Right atrium auricular region (tissue), 2 donors: Measurements from ENCODE around the gene RIOK2. TPM values are rescaled to one million over a fixed set of nuclear protein-coding genes. Genes with fewer than 3 reads are reported as not detected.

Experiments
- DNase-seq: peaks from one replicate; pipeline ENCODE4 v3.0.0-alpha.2; 2019; ENCODE audit warnings: low spot score
- H3K27ac ChIP-seq, 2 donors: fragments of 200-600 bp; sonication (generic); 1 replicate in 1 of 2; 2 replicates in 1 of 2; pipeline ENCODE4 v1.5.1; 2016 to 2019
- H3K27me3 ChIP-seq, 2 donors: fragments of 200-600 bp; sonication (generic); one replicate each; pipeline versions ENCODE4 v1.5.1 to v1.6.0; 2017 to 2019
- H3K36me3 ChIP-seq: fragments of 200-600 bp; sonication (generic); one replicate; pipeline ENCODE4 v1.5.1; 2016
- H3K4me1 ChIP-seq, 2 donors: fragments of 200-600 bp; sonication (generic); one replicate each; pipeline versions ENCODE4 v1.5.1 to v1.6.0; 2017 to 2019
- H3K4me3 ChIP-seq, 2 donors: fragments of 200-600 bp; sonication (generic); 1 replicate in 1 of 2; 2 replicates in 1 of 2; pipeline ENCODE4 v1.5.1; 2017 to 2019; ENCODE audit warnings: mild to moderate bottlenecking in 1 of 2, moderate library complexity in 1 of 2
- H3K9me3 ChIP-seq, 2 donors: fragments of 200-600 bp; sonication (generic); one replicate each; pipeline ENCODE4 v1.5.1; 2019
- CTCF ChIP-seq, 2 donors: fragments of 200-600 bp; sonication (generic); IDR thresholded peaks; one replicate each; pipeline ENCODE4 v1.5.1; 2019; ENCODE audit warnings: antibody characterized with exemption in 2 of 2
- total RNA-seq, 2 donors: library from RNA; depleted of rRNA; stranded (reverse); fragments of >200 nt; gene quantifications; one replicate each; pipeline ENCODE4 v1.1.0, GENCODE V29; 2016

RIOK2 gene
- total RNA-seq, 2 donors from 2014 or later = 19.2 to 20.4 TPM

- no peak for TF ChIP-seq CTCF (IDR thresholded peaks at IDR 0.05)
- Histone ChIP-seq H3K4me3 (no peak overlapping the region), H3K27ac (no peak overlapping the region), H3K27me3 (no peaks in the 10 kb centered on the region), H3K4me1 (peaks cover 0 to 10% of the 10 kb centered on the region in 2 donors), H3K36me3 (no peaks in the 10 kb centered on the region), H3K9me3 (no peaks in the 10 kb centered on the region)
- no peak for DNase-seq
Measured at GRCh38 chr5:97131921-97132320, 51.1 kb downstream of the RIOK2 start.

DNA sequence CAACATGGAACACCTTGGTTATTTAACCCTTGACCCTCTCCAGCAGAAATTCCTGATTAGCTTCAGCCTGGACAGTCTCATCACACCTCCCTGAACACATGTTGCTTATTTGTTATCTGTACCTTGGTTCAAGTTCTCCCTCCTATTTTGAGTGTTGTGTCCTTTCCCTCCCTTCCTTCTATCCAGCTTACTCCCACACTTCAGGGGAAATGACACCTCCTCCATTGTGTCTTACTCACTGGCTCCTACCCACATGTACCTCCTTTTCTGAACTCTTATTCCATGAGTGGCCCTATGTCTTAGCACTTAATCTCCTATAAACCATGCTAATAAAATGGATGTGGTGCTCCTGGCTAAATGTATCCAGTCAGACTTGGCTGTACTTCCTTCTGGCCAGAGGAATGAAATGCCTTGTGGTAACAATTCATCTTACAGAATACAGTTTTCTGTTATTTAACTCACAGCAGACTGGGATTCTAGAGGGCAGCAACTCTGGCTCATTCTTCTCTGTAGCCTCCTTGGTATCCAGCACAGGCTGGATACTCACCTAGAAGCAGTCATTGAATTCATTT, 51.8 kb downstream of the RIOK2 start:
- Histone ChIP-seq H3K27ac (no peak overlapping the region), H3K36me3 (no peaks in the 10 kb centered on the region), H3K9me3 (no peaks in the 10 kb centered on the region), H3K4me3 (no peak overlapping the region), H3K4me1 (peaks cover 0 to 10% of the 10 kb centered on the region in 2 donors), H3K27me3 (no peaks in the 10 kb centered on the region)
- DNase-seq = no peak
- TF ChIP-seq CTCF (IDR thresholded peaks at IDR 0.05) = no peak

- DNase-seq = no peak
- H3K9me3 ChIP-seq = no peaks in the 10 kb centered on the region
- no peaks in the 10 kb centered on the region for H3K36me3 ChIP-seq
- H3K4me1 ChIP-seq = peaks cover 0 to 10% of the 10 kb centered on the region in 2 donors
- H3K4me3 ChIP-seq = no peak overlapping the region
- H3K27ac ChIP-seq = peak overlapping the region in 1 of 2 donors; percentile 11
- no peak for TF ChIP-seq CTCF (IDR thresholded peaks at IDR 0.05)
- H3K27me3 ChIP-seq = no peaks in the 10 kb centered on the region
Measured at GRCh38 chr5:97127727-97128126, 55.3 kb downstream of the RIOK2 start.

DNA sequence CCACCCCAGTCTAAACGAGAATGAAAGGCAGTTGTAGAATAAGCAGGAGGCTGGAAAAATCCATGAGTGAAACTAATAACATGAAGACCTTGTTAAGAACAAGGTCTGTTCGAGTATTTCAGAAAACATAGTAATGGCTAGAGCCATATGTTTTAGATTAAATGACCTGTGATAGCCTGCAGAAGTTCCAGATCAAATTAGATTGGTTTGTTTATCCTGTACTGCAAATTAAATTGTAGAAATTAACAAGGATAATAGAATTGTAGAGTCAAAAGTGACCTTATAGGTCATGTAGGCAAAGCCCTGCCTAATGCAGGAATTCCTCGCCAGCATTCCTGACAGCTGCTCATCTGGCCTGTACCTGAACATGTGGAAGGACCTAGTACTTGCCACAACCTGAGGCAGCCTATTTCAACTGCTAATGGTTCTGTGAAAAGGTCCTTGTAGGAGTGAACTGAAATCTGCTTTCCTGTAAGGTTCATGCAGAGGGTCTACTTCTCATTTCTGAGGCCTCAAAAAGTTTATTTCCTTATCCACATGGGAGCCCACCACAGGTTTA, 57.8 kb downstream of the RIOK2 start:
- Histone ChIP-seq H3K36me3 (no peaks in the 10 kb centered on the region), H3K27me3 (no peaks in the 10 kb centered on the region), H3K4me3 (no peak overlapping the region), H3K27ac (no peak overlapping the region), H3K9me3 (no peaks in the 10 kb centered on the region), H3K4me1 (peaks cover 0 to 4% of the 10 kb centered on the region in 2 donors)
- TF ChIP-seq CTCF (IDR thresholded peaks at IDR 0.05) = no peak
- no peak for DNase-seq

DNA sequence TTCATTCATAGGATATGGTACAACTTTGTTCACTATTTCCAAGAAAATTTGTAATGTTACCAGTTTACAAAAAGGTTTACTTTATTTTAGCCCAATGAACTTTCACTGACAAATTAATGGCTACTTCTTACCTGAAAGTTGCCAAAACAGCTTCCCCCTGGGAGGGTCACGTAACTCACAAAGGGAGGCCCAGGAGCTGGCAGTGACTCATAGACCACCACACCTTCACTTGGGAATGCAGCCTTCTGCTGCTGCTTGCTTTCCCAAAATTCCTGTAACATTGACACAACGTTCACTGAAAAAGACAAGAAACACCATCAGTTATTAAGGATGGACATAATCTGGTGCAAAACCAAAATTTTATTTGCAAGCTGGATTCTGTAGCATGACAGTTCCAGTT, 58.7 kb downstream of the RIOK2 start:
- Histone ChIP-seq H3K36me3 (no peaks in the 10 kb centered on the region), H3K4me1 (peaks cover 0 to 4% of the 10 kb centered on the region in 2 donors), H3K27me3 (no peaks in the 10 kb centered on the region), H3K9me3 (no peaks in the 10 kb centered on the region), H3K27ac (no peak overlapping the region), H3K4me3 (no peak overlapping the region)
- no peak for DNase-seq
- no peak for TF ChIP-seq CTCF (IDR thresholded peaks at IDR 0.05)

DNA sequence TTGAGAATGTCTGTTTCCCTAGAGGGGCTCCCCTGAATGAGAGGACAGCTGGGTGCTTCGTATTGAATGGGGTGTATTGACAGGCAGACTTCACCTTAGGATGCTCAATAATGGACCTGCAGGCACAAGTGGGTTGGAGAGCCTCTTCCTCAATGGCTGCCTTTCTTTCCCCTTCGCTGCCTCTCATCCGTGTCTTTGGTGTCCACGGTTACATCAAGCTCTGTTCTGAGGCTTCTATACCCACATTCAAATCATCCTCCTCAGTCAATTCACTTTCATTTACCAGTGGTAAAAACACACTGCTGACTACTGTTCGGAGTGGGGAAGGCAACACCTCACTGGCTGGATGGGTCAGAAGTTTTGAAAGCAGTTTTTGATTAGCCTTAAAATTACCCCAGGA, 61.2 kb downstream of the RIOK2 start:
- Histone ChIP-seq H3K4me3 (no peak overlapping the region), H3K27me3 (no peaks in the 10 kb centered on the region), H3K36me3 (no peaks in the 10 kb centered on the region), H3K4me1 (no peaks in the 10 kb centered on the region), H3K27ac (no peak overlapping the region), H3K9me3 (no peaks in the 10 kb centered on the region)
- no peak for TF ChIP-seq CTCF (IDR thresholded peaks at IDR 0.05)
- DNase-seq = no peak
